Measurements from ENCODE around the gene NR3C2. TPM values are rescaled to one million over a fixed set of nuclear protein-coding genes. Genes with fewer than 3 reads are reported as not detected.

The NR3C2 gene
- polyA plus RNA-seq, 6 donors from 2014 or later: 2.4 to 6.4 (median 3.9) TPM

GRCh38 chr4:148376151-148376550 lies 66.1 kb downstream of the NR3C2 start:
- peak in 1 of 2 donors; percentile 40 for ATAC-seq (ENCODE audit: low read depth in 2 of 2)
- H3K27ac Mint-ChIP-seq: peak overlapping the region in 5 of 6 donors; percentile 15 to 92 (median 75)
- DNase-seq: no peak
- H3K4me1 Mint-ChIP-seq: peaks cover 18 to 25% (median 23%) of the 10 kb centered on the region in 3 donors
- peak overlapping the region in 7 of 8 donors; percentile 39 to 83 (median 72) for H3K4me3 Mint-ChIP-seq
- peaks cover 0 to 7% (median 2%) of the 10 kb centered on the region in 7 donors for H3K9me3 Mint-ChIP-seq
- no peaks in the 10 kb centered on the region for H3K27me3 Mint-ChIP-seq
- H3K36me3 Mint-ChIP-seq: peaks cover 13 to 22% of the 10 kb centered on the region in 2 donors

- H3K4me3 Mint-ChIP-seq: peak overlapping the region in 7 of 8 donors; percentile 39 to 83 (median 71)
- no peak for ATAC-seq (ENCODE audit: low read depth in 2 of 2)
- DNase-seq: no peak
- peaks cover 0 to 7% (median 2%) of the 10 kb centered on the region in 7 donors for H3K9me3 Mint-ChIP-seq
- H3K27ac Mint-ChIP-seq: peak overlapping the region in 3 of 6 donors; percentile 44 to 88 (median 66)
- H3K36me3 Mint-ChIP-seq: peaks cover 13 to 22% of the 10 kb centered on the region in 2 donors
- H3K27me3 Mint-ChIP-seq: no peaks in the 10 kb centered on the region
- peaks cover 18 to 25% (median 21%) of the 10 kb centered on the region in 3 donors for H3K4me1 Mint-ChIP-seq
These were observed 66.6 kb downstream of the NR3C2 start for GRCh38 chr4:148375584-148375983.

- Mint-ChIP-seq H3K27ac (no peak overlapping the region), H3K4me3 (no peak overlapping the region), H3K9me3 (peaks cover 0 to 2% (median 0%) of the 10 kb centered on the region in 7 donors), H3K36me3 (peaks cover 13 to 14% of the 10 kb centered on the region in 2 donors), H3K4me1 (peaks cover 14 to 34% (median 27%) of the 10 kb centered on the region in 3 donors), H3K27me3 (no peaks in the 10 kb centered on the region)
- ATAC-seq (ENCODE audit: low read depth in 2 of 2) (no peak), DNase-seq (no peak)
These were observed 69.1 kb downstream of the NR3C2 start for GRCh38 chr4:148373093-148373492.

GRCh38 chr4:148369919-148370318 lies 72.3 kb downstream of the NR3C2 start:
- ATAC-seq (ENCODE audit: low read depth in 2 of 2) (no peak), DNase-seq (no peak)
- Mint-ChIP-seq H3K4me3 (no peak overlapping the region), H3K9me3 (peaks cover 0 to 2% (median 0%) of the 10 kb centered on the region in 7 donors), H3K36me3 (no peaks in the 10 kb centered on the region), H3K4me1 (peaks cover 9 to 19% (median 18%) of the 10 kb centered on the region in 3 donors), H3K27ac (peak overlapping the region in 1 of 6 donors; percentile 86), H3K27me3 (no peaks in the 10 kb centered on the region)

GRCh38 chr4:148367756-148368155 lies 74.5 kb downstream of the NR3C2 start:
- DNase-seq (no peak), ATAC-seq (ENCODE audit: low read depth in 2 of 2) (no peak)
- Mint-ChIP-seq H3K4me1 (peaks cover 5 to 24% (median 13%) of the 10 kb centered on the region in 3 donors), H3K4me3 (no peak overlapping the region), H3K27me3 (no peaks in the 10 kb centered on the region), H3K27ac (peak overlapping the region in 1 of 6 donors; percentile 15), H3K9me3 (no peaks in the 10 kb centered on the region), H3K36me3 (peaks cover 0 to 1% of the 10 kb centered on the region in 2 donors)

- Mint-ChIP-seq H3K4me1 (peaks cover 9 to 28% (median 13%) of the 10 kb centered on the region in 3 donors), H3K4me3 (peak overlapping the region in 1 of 8 donors; percentile 9), H3K36me3 (peaks cover 0 to 5% of the 10 kb centered on the region in 2 donors), H3K27me3 (no peaks in the 10 kb centered on the region), H3K27ac (no peak overlapping the region), H3K9me3 (no peaks in the 10 kb centered on the region)
- ATAC-seq (ENCODE audit: low read depth in 2 of 2): no peak
- DNase-seq: no peak
These were observed 76.0 kb downstream of the NR3C2 start for GRCh38 chr4:148366251-148366650.

GRCh38 chr4:148364525-148364924 lies 77.7 kb downstream of the NR3C2 start:
- Mint-ChIP-seq H3K36me3 (peaks cover 0 to 5% of the 10 kb centered on the region in 2 donors), H3K9me3 (no peaks in the 10 kb centered on the region), H3K4me1 (peaks cover 13 to 27% (median 17%) of the 10 kb centered on the region in 3 donors), H3K4me3 (no peak overlapping the region), H3K27ac (no peak overlapping the region), H3K27me3 (no peaks in the 10 kb centered on the region)
- DNase-seq (no peak), ATAC-seq (ENCODE audit: low read depth in 2 of 2) (no peak)

GRCh38 chr4:148359769-148360168 lies 82.4 kb downstream of the NR3C2 start:
- Mint-ChIP-seq H3K27me3 (no peaks in the 10 kb centered on the region), H3K36me3 (peaks cover 0 to 5% of the 10 kb centered on the region in 2 donors), H3K9me3 (peaks cover 0 to 7% (median 0%) of the 10 kb centered on the region in 7 donors), H3K4me1 (peaks cover 12 to 24% (median 18%) of the 10 kb centered on the region in 3 donors), H3K27ac (no peak overlapping the region), H3K4me3 (no peak overlapping the region)
- ATAC-seq (ENCODE audit: low read depth in 2 of 2): no peak
- DNase-seq: no peak

- peaks cover 0 to 7% (median 0%) of the 10 kb centered on the region in 7 donors for H3K9me3 Mint-ChIP-seq
- H3K27me3 Mint-ChIP-seq: no peaks in the 10 kb centered on the region
- H3K4me1 Mint-ChIP-seq: peaks cover 11 to 18% (median 13%) of the 10 kb centered on the region in 3 donors
- H3K27ac Mint-ChIP-seq: peak overlapping the region in 4 of 6 donors; percentile 30 to 57 (median 48)
- peak overlapping the region in 2 of 8 donors; percentile 33 to 44 for H3K4me3 Mint-ChIP-seq
- ATAC-seq (ENCODE audit: low read depth in 2 of 2): no peak
- no peaks in the 10 kb centered on the region for H3K36me3 Mint-ChIP-seq
- DNase-seq: no peak
These were observed 86.6 kb downstream of the NR3C2 start for GRCh38 chr4:148355442-148356123.

- H3K9me3 Mint-ChIP-seq: peaks cover 0 to 7% (median 0%) of the 10 kb centered on the region in 7 donors
- H3K4me1 Mint-ChIP-seq: peaks cover 7 to 12% (median 10%) of the 10 kb centered on the region in 3 donors
- no peaks in the 10 kb centered on the region for H3K27me3 Mint-ChIP-seq
- H3K36me3 Mint-ChIP-seq: no peaks in the 10 kb centered on the region
- ATAC-seq (ENCODE audit: low read depth in 2 of 2): no peak
- no peak overlapping the region for H3K4me3 Mint-ChIP-seq
- H3K27ac Mint-ChIP-seq: no peak overlapping the region
- no peak for DNase-seq
These were observed 88.0 kb downstream of the NR3C2 start for GRCh38 chr4:148354186-148354585.

GRCh38 chr4:148353571-148353970 lies 88.6 kb downstream of the NR3C2 start:
- no peak for DNase-seq
- Mint-ChIP-seq H3K4me3 (no peak overlapping the region), H3K36me3 (peaks cover 0 to 3% of the 10 kb centered on the region in 2 donors), H3K9me3 (peaks cover 0 to 1% (median 0%) of the 10 kb centered on the region in 7 donors), H3K27me3 (no peaks in the 10 kb centered on the region), H3K27ac (no peak overlapping the region), H3K4me1 (peaks cover 3 to 16% (median 8%) of the 10 kb centered on the region in 3 donors)
- no peak for ATAC-seq (ENCODE audit: low read depth in 2 of 2)

GRCh38 chr4:148349153-148349552 lies 93.1 kb downstream of the NR3C2 start:
- H3K4me1 Mint-ChIP-seq: peaks cover 0 to 14% (median 12%) of the 10 kb centered on the region in 3 donors
- no peak overlapping the region for H3K27ac Mint-ChIP-seq
- peaks cover 3 to 8% of the 10 kb centered on the region in 2 donors for H3K36me3 Mint-ChIP-seq
- DNase-seq: no peak
- no peaks in the 10 kb centered on the region for H3K9me3 Mint-ChIP-seq
- ATAC-seq (ENCODE audit: low read depth in 2 of 2): no peak
- no peaks in the 10 kb centered on the region for H3K27me3 Mint-ChIP-seq
- H3K4me3 Mint-ChIP-seq: no peak overlapping the region

GRCh38 chr4:148346657-148347056 lies 95.6 kb downstream of the NR3C2 start:
- Mint-ChIP-seq H3K4me1 (peaks cover 0 to 14% (median 12%) of the 10 kb centered on the region in 3 donors), H3K27ac (no peak overlapping the region), H3K9me3 (peaks cover 0 to 2% (median 0%) of the 10 kb centered on the region in 7 donors), H3K4me3 (no peak overlapping the region), H3K27me3 (no peaks in the 10 kb centered on the region), H3K36me3 (peaks cover 3 to 8% of the 10 kb centered on the region in 2 donors)
- DNase-seq (no peak), ATAC-seq (ENCODE audit: low read depth in 2 of 2) (no peak)

- ATAC-seq (ENCODE audit: low read depth in 2 of 2) (no peak), DNase-seq (no peak)
- H3K9me3 Mint-ChIP-seq: peaks cover 2 to 10% (median 5%) of the 10 kb centered on the region in 7 donors
- no peak overlapping the region for H3K4me3 Mint-ChIP-seq
- no peaks in the 10 kb centered on the region for H3K27me3 Mint-ChIP-seq
- H3K4me1 Mint-ChIP-seq: peaks cover 0 to 12% (median 11%) of the 10 kb centered on the region in 3 donors
- H3K27ac Mint-ChIP-seq: no peak overlapping the region
- H3K36me3 Mint-ChIP-seq: peaks cover 3 to 10% of the 10 kb centered on the region in 2 donors
These were observed 96.7 kb downstream of the NR3C2 start for GRCh38 chr4:148345509-148345908.
